Measurements from ENCODE around the gene USP34.
"Not testable (repeated sequence)": the region's sequence is repeated elsewhere in the genome, so short reads cannot be mapped to it uniquely, and the experiment has no call there.

Gene USP34

GRCh38 chr2:61470965-61471904 lies at the start of gene USP34:
Gene USP34 (minus strand): TSS chr2:61471087. CDS start chr2:61470692, 395 bp downstream.
- peak; percentile 97 for DNase-seq

- DNase-seq, result no peak
Observed at GRCh38 chr2:61520261-61520660, 49.4 kb upstream of the USP34 start.

GRCh38 chr2:61512768-61513398 lies 42.0 kb upstream of the USP34 start:
- DNase-seq, result no peak

- no peak for DNase-seq
Observed at GRCh38 chr2:61510674-61511671, 40.1 kb upstream of the USP34 start.

DNA sequence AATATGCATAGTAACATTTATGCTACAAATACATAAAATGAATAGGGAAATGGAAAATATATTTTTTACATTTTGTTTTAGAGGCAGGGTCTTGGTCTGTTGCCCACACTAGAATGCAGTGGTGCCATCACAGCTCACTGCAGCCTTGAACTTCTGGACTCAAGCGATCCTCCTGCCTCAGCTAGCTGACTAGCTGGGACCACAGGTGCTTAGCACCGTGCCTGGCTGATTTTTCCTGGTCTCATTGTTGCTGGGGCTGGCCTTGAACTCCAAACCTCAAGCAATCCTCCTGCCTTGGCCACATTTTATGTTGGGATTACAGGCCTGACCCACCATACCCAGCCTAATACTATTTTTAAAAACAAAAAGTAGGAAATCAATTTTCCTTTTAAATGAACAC lies 34.1 kb upstream of the USP34 start:
- no peak for DNase-seq

DNA sequence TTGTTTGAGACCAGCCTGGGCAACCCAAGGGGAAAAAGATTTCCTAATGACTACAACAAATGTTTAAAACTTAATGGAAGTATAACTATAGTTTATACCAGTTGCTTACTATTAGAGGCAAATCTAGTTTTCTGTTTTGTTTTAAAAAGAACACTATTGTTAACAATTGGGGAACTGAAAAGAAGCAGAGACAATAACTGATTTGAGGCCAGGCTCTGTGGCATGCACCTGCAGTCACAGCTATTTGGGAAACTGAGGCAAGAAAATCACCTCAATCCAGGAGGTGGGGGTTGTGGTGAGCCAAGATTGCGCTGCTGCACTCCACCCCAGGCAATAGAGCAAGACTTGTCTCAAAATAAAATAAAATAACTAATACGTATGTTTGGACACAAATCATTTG lies 28.2 kb upstream of the USP34 start:
- no peak for DNase-seq

- DNase-seq, result no peak
Observed at GRCh38 chr2:61493523-61493942, 22.6 kb upstream of the USP34 start.

- DNase-seq, result no peak
Observed at GRCh38 chr2:61492476-61492875, 21.6 kb upstream of the USP34 start.

- no peak for DNase-seq
Observed at GRCh38 chr2:61485281-61485680, 14.4 kb upstream of the USP34 start.

GRCh38 chr2:61478086-61478485 lies 7.2 kb upstream of the USP34 start:
- DNase-seq, result no peak

- DNase-seq, result not testable (repeated sequence)
Observed at GRCh38 chr2:61476929-61477589, 6.2 kb upstream of the USP34 start.

- DNase-seq, result no peak
Observed at GRCh38 chr2:61471905-61472805, 1.3 kb upstream of the USP34 start.

DNA sequence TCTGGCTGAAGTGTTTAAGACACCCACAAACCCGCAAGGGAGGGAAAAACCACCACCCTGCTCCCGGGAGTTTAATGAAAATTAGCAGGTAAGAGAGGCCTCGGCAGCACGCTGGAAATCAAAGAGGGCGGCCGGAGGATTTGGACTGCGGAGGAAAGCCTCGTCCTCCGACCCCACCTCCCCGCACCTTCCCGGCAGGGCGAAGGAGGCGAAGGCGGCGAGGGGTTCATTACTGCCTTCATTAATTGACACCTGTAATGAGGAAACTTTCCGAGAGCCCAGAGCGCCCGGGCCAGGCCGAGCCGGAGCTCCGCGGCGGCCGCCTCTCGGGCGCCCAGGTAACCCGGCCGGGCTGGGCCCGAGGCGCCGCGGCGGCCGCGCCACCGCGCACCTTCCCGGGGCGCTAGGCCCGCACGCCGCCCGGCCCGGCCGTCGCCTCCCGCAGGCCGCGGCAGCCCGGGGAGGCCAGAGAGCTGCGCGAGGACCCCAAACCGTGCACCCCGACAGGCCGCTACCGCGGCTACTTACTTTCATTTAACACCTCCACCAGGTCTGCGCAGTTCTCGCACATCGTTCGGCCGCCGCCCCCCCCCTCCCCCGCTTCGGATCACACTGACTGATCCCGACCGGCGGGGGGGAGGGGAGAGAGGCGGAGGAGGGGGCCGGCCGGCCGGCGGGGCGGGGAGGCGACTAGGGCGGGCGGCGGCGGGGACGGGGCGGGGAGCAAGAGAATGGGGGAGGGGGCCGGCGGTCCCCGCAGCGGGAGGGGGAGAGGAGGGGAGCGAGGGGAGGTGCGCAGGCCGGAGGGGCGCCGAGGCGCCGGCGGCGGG lies 550 bp downstream of the USP34 start:
- peak; percentile 90 for DNase-seq

GRCh38 chr2:61469424-61470121 lies 1.3 kb downstream of the USP34 start:
- no peak for DNase-seq

GRCh38 chr2:61468231-61468630 lies 2.7 kb downstream of the USP34 start:
- DNase-seq, result not testable (repeated sequence)

DNA sequence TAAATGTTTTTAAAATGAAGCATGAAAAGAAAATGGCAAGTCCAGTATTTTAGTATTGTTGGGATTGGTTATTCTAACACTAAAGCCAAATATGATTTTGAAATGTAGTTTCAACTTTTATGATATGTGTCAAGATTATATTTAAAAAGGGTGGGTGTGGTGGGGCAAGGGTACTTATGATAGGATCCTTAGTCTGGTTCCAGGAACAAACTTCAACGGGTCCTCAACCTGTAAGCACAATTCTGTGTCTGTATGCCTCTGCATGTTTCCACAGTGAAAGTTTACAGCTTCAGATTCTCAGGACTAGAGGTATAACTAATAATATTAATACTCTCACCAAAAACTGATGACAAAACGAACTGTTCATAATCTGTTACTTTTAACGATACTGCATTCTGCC lies 5.8 kb downstream of the USP34 start:
- no peak for DNase-seq

DNA sequence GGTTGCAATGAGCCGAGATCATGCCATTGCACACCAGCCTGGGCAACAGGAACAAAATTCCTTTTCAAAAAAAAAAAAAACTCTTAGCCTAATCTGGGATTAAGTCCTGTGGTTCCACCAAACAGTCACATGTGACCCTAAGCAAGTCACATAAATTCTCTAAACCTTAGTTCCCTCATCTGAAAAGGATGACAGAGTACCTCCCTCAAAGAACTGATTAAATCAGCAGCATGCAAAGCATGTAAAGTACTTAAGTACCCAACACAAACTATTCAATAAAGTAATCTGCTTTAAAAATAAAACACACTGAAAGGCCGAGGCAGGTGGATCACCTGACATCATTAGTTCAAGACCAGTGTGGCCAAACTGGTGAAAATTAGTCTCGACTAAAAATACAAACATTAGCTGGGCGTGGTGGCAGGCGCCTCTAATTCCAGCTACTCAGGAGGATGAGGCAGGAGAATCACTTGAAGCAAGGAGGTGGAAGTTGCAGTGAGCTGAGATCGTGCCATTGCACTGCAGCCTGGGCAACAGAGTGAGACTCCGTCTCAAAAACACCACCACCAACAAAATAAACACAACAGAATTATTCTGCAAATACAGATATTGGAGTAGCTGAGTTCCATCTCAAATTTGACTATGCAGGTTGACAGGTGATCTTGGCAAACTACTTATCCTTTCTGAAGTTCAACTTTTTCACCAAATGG lies 7.0 kb downstream of the USP34 start:
- no peak for DNase-seq

DNA sequence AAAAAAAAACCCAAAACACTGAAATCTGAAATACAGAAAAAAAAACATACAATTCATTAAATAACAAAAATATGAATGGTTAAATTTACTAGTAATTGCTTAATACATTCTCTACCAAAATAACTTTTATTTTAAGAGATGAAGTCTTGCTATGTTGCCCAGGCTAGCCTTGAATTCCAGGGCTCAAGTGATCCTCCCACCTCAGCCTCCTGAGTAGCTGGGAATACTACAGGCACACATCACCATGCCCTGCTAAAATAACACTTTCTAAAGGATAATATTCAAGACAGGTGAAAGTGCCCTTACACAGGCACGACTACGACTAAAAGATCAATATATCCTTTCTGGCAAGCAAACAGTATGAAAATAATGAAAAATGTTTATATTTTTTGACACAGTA lies 9.5 kb downstream of the USP34 start:
- DNase-seq, result no peak

DNA sequence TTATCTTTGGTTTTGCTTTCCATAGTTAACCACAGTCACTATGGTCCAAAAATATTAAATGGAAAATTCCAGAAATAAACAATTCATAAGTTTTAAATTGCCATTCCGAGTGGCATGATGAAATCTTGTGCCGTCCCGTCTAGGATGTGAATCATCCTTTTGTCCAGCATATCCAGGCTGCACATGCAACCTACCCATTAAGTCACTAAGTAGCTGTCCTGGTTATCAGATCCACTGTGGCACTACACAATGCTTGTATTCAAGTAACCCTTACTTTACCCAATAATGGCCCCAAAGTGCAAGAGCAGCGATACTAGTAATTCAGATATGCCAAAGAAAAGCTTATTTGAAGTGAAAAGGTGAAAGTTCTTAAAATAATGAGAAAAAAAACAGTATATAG lies 10.7 kb downstream of the USP34 start:
- DNase-seq, result no peak

All from eye (tissue), 1 donor.